ENCODE data around the gene ITPK1. TPM values are rescaled to one million over a fixed set of nuclear protein-coding genes. Genes with fewer than 3 reads are reported as not detected.
A peak's percentile ranks its signal among the peaks of the same experiment; 100 is the strongest.

The ITPK1 gene
- total RNA-seq, 1 donor from 2014 or later, result 24.3 TPM

DNA sequence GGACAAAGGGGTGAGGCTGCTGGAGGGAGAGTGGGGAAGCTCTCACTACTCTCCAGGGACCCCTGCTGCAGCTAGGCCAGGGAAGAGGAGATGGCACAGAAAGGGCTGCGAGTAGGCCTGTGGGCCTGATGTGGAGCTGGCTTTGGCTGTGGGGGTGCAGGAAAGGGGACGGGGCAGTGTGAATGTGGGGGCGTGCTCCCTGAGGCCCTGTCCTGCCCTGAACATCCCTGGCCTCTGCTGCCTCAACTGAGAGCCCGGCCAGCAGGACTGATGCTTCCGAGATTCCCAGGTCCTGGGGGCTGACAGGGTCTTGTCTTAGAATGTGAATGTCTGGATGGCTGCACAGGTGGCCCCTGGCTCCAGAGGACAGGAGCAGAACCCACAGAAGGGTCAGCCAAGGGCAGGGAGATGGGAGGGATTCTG, 128.6 kb downstream of the ITPK1 start:
- no peak for DNase-seq

DNA sequence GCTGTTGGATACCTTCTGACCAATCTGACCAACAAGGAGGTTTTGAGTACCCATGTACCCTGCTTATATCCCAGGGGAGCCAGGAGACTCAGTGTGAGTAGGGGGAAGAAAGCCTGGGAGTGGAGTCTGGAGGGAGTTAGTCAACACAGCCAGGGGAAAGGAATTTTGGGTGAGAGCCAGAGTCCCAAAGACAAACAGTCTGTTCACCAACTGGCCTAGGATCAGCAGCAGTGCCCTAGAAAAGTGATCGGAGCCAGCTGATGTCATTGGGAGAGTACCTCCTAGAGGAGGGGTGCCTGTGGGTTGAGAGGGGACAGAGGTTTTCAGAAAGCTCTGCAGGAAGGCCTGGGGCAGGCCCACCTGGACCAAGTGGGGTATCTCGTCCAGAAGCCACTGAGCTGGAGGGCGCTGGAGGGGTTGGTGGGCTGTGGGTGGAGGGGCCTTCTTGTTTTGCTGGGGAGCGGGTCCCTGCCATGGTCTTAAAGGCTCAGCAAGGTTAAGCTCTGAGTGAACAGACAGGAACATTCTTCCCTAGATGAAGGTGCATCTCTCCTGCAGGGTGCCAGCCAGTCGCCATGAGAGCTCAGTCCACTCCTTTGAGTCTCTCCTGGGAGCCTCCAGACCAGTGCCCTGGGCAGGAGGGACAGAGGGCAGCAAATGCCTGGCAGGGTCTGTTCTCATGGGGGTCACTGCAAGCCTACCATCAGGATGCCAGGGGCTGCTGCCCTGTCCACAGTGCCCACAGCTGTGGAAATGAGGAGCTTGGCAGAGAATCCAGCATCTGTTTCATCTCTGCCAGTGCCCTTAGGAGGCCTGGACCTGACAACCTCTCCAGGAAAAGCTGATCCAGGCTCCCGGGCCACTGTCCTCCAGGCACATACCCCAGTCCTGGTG, 129.2 kb downstream of the ITPK1 start:
- DNase-seq, result peak; percentile 32

DNA sequence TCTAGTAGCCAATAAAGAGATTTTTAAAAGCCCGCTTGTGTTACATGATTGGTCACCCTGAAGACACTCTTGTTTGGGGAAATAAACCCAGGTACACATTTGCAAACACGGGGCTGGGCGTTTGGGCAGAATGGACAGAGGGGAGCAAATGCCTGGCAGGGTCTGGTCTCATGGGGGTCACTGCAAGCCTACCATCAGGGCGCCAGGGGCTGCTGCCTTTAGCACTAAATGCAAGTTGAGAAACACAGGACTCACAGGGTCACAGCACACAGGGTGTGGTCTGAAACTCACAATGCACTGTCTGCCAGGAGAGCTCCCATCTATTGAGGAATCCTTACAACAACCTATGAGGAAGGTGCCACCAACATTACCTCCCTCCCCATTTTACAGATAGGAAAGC, 130.2 kb downstream of the ITPK1 start:
- DNase-seq, result no peak

DNA sequence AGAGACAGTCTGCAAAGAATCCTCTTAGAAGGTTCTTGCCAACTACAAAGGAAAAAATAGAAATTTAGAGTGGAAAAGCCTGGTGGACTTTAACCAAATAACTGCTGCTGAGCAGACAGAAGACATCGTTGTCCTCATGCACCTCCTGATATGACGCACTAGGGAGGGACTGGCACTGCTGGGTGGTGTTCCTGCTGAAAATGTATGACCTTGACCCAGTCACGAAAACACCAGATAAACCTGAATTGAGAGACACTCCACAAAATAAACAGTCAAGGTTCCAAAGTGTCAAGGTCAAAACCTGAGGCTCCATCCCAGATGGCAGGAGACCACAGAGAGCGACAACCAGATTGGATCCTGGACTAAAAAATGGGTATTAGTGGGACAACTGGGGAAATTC, 130.8 kb downstream of the ITPK1 start:
- no peak for DNase-seq

DNA sequence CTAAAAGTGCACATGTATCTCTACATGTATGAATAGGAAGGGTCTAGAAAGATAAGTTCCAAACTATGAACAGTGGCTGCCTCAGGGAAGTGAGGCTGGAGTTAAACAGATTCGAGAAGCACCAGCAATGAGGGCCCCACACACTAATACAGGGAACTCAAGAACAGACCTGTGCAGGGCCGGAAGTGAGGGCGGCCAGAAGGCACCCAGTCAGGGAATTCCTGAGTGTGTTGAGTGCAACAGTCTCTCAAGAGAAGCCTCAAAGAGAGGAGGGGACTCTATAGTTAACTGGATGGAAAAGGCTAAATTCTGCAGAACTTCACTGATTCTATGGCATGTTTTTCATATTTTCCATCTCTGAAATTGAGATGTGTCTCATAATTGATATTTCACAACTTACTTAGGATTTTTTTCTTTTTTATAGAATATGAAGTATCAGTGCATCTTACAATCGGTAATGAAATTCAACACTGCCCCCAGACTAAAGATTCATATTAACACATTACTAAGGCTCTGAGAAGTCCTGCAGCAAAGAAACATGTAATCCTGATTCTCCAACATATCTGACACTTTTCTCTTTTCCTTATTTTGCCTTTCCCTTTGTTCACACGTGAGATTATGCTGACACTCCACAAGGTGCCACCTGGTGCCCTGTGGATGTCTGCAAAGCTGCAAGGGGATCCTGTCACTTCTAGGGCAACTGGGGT, 131.5 kb downstream of the ITPK1 start:
- no peak for DNase-seq

DNA sequence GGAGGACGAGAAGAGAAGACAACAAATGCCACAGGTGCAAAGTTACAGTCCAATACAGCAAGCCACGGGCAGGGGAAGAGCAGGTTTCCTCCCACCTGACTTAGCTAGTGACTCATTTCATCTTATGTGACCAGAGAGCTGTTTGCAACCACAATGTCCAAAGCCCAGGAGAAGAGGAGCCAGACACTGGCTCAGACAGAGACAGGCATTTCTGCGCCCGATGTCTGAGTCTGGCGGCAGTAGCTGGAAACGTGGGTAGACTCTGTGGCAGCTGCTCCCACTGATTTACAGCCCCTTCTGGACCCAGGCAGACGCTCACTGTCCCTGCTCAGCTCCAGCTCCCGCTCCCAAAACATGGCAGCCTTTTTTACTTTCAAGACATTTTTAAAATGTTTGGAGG, 132.8 kb downstream of the ITPK1 start:
- no peak for DNase-seq

DNA sequence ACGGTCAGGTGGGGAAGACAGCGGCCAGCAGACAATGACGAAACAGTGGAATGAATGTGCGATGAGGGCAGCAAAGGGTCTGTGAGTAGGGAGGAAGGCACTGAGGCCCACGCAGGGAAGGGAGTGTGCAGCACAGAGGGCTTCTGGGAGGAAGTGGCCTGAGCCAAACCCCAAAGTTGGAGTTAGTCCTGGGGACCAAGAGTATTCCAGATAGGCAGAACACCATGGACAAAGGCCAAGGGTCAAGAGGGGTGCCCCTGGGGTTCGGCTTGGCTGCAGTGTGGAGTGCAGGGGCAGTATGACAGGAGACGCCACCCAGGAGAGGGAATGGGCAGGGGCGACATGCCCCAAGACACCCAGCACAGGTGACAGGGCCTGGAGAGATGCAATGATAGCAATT, 134.0 kb downstream of the ITPK1 start:
- DNase-seq, result no peak

DNA sequence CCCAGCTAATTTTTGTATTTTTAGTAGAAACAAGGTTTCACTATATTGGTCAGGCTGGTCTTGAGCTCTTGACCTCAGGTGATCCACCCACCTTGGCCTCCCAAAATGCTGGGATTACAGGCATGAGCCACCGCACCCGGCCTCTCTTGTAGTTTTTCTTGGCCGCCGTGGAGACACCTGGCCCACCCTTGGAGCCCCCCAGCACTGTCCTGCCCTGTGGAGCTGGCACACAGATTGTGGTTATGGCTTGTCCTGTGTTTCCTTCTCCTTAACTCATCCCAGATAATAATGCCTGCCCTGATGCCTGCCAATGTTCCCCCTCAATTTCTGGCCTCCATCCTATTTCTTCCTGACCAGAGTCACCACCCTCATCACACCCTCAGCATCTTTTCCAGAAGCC, 134.9 kb downstream of the ITPK1 start:
- no peak for DNase-seq

DNA sequence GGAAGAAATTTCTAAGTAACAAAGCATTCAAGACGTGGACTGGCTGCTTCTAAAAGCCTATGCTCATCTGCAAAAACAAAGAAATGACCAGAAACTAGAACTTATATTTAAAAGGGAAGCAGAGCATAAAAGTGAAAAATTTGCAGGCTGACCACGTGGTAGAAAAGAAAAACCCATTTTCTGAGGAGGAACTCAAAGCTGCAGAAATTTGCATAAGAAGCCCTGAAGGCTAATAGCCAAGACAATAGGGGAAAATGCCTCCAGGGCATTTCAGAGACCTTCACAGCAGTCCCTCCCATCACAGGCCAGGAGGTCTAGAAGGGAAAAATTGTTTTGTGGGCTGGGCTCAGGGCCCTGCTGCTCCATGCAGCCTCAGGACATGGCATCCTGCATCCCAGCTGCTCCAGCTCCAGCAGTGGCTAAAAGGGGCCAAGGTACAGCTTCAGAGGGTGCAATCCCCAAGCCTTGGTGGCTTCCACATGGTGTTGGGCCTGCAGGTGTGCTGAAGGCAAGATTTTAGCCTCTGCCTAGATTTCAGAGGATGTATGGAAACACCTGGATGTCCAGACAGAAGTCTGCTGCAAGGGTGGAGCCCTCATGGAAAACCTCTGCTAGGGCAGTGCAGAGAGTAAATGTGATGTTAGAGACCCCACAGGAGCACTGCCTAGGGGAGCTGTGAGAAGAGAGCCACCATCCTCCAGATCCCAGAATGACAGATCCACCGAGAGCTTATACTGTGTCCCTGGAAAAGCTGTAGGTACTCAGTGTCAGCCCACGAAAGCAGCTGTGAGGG, 137.3 kb downstream of the ITPK1 start:
- DNase-seq, result no peak

DNA sequence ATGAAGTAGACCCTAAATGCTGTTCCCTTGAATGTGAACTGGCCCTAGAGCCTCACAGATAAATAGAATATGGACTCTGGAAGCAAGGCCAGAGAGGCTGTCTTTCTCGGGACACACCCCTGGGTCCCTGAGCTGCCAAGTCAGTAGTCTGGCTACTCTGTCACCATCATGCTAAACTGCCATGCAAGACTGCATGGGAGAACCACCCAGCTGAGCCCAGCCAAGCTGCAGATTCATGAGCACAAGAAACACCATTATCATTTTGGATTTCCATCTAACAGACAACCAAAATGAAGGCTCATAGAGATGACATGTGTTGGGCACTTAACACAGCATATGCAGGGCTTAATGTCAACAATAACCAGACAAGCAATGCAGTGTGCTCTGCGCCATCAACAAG, 139.5 kb downstream of the ITPK1 start:
- DNase-seq, result no peak

DNA sequence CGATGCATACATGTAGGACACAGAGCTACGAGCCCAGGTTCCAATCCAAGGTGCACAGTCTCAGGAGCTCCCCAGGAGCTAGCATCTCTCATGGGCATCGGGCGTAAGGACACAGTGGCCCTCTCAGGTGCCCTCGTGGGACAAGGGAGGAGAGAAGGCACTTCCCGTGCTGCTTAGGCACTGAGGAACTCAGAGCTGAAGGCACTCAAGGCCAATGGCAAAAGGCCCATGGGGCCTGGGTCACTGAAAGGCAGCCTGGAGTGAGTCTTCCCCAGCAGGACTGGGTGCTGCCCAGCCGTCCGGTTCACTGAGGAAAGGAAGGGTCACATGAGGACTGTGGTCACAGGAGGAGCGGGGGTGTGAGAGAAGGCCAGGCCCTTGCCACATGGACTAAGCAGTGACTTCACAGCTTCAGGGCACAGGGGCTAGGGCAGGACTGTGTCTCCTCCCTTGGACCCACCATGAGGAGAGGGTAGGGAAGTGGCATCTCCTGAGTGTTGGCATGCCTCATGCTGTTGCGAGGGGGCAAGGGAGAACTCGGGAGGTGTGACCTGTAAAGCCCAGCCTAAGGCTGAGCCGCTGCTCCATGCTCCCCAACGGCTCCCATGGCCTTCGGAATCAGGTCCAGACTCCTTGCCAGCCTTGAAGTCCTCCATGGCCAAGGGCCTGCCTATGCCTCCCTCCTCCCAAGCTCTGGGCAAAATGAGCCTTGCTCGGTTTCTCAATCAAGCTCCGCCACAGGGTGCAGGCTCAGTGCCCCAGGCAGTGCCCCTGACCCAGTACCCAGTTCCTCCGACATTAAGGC, 141.0 kb downstream of the ITPK1 start:
- DNase-seq, result no peak

DNA sequence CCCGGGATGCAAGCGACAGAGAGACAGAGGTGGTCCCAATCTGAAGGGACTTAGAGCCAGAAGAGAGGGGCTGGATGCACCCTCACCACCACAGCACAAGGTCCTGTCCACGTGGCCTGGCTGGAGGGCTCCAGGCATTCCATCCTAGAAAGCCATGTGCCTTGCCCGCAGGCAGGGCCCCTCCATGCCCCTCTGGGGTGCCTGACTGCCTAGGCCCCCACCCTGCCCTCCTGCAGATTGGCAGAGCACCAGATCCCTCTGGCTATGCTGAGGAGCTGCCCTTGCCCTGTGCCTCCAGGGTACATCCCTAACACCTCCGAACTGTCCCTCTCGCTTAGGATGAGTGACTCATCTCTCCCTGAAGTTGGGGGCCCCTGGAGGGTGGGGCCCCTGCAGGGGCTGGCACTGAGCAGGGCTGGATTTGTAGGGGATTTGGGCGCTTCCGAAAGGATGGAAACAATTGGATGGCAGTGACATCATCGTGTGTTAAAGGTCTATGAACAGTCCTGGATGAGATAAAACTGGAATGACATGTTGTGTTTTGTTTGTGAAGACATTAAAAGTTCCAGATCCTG, 141.8 kb downstream of the ITPK1 start:
- no peak for DNase-seq

DNA sequence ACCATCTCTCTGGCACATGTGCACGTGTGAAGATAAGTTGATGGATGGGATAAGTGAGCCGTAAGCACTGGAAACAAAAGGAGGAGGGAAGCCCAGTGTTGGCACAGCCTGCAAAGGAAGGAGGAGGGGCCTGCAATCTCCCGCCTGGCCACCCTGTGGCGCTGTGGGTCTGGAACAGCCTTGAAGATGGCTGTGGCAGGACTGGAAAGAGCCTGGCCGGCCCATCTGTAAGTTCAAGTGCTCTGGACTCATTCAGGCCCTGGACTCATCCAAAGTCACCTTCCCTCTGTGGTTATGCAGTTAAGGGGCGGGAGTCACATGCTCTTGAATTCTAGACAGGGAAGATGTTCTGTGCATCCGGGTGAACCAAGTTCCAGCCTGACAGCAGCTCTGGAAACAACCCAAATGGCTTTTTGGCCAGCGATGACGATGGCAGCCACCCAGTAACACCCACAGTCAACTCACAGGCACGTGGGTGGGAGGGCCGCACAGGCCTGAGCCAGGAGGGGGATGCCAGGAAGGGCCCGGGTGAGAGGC, 142.4 kb downstream of the ITPK1 start:
- peak; percentile 82 for DNase-seq

DNA sequence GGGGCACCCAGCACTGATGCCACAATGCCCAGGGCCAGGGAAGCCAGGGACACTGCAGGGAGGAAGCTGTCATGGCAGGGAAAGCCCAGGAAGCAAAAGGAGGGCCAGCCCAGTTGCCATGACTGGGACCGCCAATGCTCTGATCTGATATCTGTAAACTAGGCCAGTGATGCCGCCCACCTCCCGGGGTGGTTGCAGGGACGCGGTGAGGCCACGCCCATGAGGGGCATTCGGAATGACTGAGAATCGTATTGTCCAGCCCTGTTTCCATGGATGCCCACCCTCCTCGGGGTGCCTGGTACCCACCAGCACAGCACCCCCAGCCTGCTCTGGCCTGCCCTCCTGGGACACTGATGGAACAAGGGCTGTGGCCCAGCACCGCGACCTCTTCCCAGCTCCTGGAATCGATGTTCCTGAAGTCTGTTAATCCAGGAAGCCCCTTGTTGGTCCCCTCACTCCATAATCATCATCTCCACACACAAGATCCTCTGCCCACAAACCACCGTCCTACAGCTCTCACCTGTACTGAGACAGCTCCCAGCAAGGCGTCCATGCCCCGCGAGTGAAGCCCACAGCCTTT, 144.0 kb downstream of the ITPK1 start:
- DNase-seq, result no peak

DNA sequence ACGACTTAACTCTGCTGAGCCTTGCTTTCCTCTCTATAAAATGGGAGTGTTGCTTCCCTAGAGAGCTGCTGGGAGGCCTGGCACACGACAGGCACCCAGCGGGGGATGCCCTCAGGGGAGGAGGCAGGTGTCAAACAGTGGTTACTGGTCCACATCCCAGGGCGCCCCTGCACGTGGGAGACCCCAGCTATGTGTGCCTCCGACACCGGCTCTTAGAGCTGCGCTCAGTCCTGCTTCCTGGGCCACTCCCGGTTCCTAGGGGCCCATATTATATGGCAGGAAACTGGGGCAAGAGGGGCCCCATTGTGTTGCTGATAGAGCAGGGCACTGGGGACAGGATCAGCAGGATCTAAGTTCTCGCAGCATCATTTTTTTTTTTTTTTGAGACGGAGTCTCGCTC, 145.5 kb downstream of the ITPK1 start:
- no peak for DNase-seq

DNA sequence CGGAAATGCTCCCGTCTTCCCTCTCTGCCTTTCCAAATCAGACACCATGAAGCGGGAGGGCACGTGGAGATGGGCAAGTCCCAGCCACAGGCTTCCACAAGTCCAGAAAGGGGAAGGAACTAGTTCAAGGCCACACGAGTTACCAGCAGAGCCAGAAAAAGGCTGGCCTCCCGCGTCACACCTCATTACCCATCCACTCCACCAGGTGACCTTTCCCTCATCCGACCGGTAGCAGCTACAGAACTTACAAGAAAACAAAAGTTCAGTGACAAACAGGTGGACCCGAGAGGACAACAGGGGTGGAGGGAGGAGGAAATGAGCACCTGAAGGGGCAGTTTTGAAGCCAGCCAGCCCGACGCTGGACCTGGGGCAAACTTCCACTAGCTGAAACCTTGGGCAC, 145.9 kb downstream of the ITPK1 start:
- no peak for DNase-seq

DNA sequence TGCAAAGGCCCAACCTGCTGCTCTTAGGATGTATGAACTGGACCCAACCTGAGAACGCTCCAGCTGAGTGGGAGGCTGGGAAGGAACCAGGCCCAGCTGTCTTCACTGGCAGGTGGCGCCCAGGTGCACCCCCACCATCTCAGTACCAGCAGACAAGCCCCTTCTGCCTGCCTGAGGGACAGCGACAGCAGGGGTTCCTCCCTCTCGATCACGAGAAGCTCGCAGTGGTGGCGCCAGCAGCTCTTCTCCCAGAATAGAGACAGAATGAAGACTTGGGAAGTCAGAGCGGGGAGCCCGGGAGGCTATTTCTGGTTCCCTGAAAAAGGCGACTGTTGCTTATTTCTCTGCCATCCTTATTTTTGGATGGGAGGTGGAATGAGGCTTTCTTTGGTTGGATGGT, 146.3 kb downstream of the ITPK1 start:
- peak; percentile 34 for DNase-seq

DNA sequence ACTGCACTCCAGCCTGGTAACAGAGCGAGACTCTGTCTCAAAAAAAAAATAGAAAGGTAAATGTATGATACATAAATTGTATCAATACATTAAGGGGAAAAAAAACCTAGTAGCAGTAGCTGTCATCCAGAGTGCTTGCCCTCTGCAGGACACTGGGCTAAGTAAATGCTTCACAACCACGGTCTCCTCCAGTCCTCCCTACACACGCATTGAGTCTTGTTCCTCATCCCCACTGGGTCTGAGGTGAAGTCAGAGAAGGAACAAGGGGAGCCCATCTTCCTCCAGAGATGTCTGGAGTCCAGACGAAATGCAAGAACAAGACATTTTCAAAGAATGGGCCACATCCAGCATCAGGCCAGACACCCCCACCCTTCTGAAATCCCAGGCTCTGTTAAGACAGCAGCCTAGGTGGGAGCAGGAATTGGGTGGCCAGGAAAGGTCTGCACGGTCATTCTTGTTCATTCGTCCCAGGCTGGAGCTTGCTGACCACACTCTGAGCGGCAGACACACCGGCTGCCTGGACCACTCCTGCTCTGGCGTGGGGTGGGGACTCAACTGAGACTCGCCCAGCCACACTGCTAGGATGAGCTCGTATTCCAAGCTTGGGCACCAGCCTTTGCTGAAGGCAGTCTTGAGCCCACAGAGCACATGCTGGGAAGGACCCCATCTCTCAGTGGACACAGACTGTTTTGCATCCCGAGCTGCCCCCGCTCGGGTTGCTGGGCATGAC, 147.3 kb downstream of the ITPK1 start:
- no peak for DNase-seq

DNA sequence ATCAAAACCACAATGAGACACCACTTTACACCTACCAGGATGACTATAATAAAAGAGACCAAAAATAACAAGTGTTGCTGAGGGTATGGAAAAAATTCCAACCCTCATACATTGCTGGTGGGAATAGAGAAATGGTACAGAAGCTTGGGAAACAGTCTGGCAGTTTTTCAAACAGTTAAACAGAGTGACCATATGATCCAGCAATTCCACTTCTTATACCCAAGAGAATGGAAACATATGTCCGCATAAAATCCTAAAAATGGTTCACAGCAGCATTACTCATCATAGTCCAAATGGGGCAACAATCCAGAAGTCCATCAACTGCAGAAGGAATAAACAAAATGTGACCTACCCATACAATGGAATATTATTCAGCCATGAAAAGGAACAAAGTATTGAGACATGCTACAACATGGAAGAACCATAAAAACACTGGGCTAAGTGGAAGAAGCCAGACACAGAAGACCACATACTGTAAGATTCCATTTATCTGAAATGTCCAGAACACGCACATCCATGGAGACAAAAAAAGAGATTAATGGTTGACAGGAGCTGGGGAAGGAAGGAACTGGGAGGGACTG, 148.3 kb downstream of the ITPK1 start:
- no peak for DNase-seq

DNA sequence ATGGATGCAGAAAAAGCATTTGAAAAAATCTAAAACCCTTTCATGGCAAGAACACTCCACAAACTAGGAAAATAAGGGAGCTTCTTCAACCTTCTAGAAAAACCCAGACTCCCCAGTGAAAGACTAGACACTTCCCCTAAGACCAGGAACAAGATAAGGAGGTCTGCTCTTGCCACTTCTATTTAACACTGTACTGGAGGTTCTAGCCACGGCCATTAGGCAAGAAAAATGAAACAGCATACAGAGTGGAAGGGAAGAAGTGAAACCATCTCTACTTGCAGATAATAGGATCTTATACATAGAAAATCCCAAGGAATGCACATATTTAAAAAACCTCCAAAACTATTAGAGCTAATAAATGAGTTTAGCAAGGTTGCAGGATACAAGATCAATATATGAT, 150.4 kb downstream of the ITPK1 start:
- DNase-seq, result no peak

All from occipital lobe (tissue), 2 donors.